ENCODE results near the gene KRTAP2-3.

Gene KRTAP2-3

GRCh38 chr17:41071606-41072360, 11.9 kb upstream of the KRTAP2-3 start:
- no peak overlapping the region for H2AFZ ChIP-seq (ENCODE audit: low read length)
- no peaks in the 10 kb centered on the region for H3K27me3 ChIP-seq (ENCODE audit: insufficient read depth, low read length)

DNA sequence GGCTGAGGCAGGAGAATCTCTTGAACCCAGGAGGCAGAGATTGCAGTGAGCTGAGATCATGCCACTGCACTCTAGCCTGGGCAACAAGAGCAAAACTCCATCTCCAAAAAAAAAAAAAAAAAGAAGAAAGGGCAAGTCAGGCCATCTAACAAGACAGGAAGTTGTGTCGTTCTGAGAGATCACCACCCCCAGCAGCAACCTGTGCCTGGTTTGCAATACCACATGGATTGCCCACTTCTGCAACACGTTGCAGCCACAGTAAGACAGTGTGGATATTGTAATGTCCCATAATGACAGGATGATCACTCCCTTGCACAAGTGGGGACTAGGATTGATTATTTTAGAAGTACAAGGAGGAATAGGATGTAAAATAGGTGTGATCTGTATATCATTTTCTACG, 9.1 kb upstream of the KRTAP2-3 start:
- Histone ChIP-seq H3K4me2 (ENCODE audit: low read length) (no peak overlapping the region), H3K27ac (ENCODE audit: low read depth, low read length, poor library complexity, severe bottlenecking) (no peak overlapping the region), H3K9me2 (ENCODE audit: low read depth, low read length) (no peaks in the 10 kb centered on the region), H4K20me1 (ENCODE audit: insufficient read depth, low read length) (no peaks in the 10 kb centered on the region), H3K79me2 (ENCODE audit: insufficient read depth, low read length) (no peaks in the 10 kb centered on the region), H3K36me3 (ENCODE audit: insufficient read depth, low read length) (no peaks in the 10 kb centered on the region), H3K4me3 (ENCODE audit: low read depth, low read length, poor library complexity, severe bottlenecking) (no peak overlapping the region), H3K9ac (ENCODE audit: low read length) (no peak overlapping the region), H2AFZ (ENCODE audit: low read length) (no peak overlapping the region), H3K9me3 (ENCODE audit: low read length) (no peaks in the 10 kb centered on the region), H3K27me3 (ENCODE audit: insufficient read depth, low read length) (no peaks in the 10 kb centered on the region), H3F3A (ENCODE audit: insufficient read depth, low read length) (no peaks in the 10 kb centered on the region), H3K4me1 (ENCODE audit: insufficient read depth, low read length, severe bottlenecking) (no peaks in the 10 kb centered on the region)
- TF ChIP-seq EZH2 (IDR thresholded peaks at IDR 0.05; ENCODE audit: borderline replicate concordance, low read length), result no peak
- TF ChIP-seq CTCF (IDR thresholded peaks at IDR 0.05; ENCODE audit: low read length), result no peak

More at GRCh38 chr17:41071606-41072360, 11.9 kb upstream of the KRTAP2-3 start:
- Histone ChIP-seq H3K9me2 (ENCODE audit: low read depth, low read length) (no peaks in the 10 kb centered on the region), H3K36me3 (ENCODE audit: insufficient read depth, low read length) (no peaks in the 10 kb centered on the region), H3F3A (ENCODE audit: insufficient read depth, low read length) (no peaks in the 10 kb centered on the region), H3K79me2 (ENCODE audit: insufficient read depth, low read length) (no peaks in the 10 kb centered on the region), H3K9me3 (ENCODE audit: low read length) (no peaks in the 10 kb centered on the region), H4K20me1 (ENCODE audit: insufficient read depth, low read length) (no peaks in the 10 kb centered on the region), H3K4me3 (ENCODE audit: low read depth, low read length, poor library complexity, severe bottlenecking) (no peak overlapping the region), H3K9ac (ENCODE audit: low read length) (no peak overlapping the region), H3K4me1 (ENCODE audit: insufficient read depth, low read length, severe bottlenecking) (no peaks in the 10 kb centered on the region), H3K4me2 (ENCODE audit: low read length) (no peak overlapping the region), H3K27ac (ENCODE audit: low read depth, low read length, poor library complexity, severe bottlenecking) (no peak overlapping the region)
- no peak for TF ChIP-seq EZH2 (IDR thresholded peaks at IDR 0.05; ENCODE audit: borderline replicate concordance, low read length)
- no peak for TF ChIP-seq CTCF (IDR thresholded peaks at IDR 0.05; ENCODE audit: low read length)

DNA sequence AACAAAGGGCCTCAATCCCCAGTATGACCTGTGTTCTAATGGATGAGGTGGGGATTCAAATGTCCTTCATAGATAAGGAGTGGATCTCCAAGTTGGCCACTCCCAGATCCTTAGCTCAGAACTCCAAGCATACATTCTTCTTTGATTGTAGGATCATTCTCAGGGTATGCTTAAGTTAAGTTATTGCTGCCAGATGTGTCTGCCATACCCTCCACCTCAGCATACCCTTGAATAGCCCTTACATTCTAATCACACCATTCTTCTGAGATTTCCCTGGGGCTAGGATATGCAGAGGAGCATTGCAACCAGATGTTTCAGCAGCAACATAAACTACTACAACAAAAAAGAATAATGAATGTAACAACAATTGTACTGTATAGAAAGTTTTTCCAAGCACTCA, 7.4 kb upstream of the KRTAP2-3 start:
- Histone ChIP-seq H3K9ac (ENCODE audit: low read length) (no peak overlapping the region), H3K9me2 (ENCODE audit: low read depth, low read length) (no peaks in the 10 kb centered on the region), H3K4me3 (ENCODE audit: low read depth, low read length, poor library complexity, severe bottlenecking) (no peak overlapping the region), H3K4me1 (ENCODE audit: insufficient read depth, low read length, severe bottlenecking) (no peaks in the 10 kb centered on the region), H3K9me3 (ENCODE audit: low read length) (no peaks in the 10 kb centered on the region), H3K36me3 (ENCODE audit: insufficient read depth, low read length) (no peaks in the 10 kb centered on the region), H2AFZ (ENCODE audit: low read length) (no peak overlapping the region), H3K27ac (ENCODE audit: low read depth, low read length, poor library complexity, severe bottlenecking) (no peak overlapping the region), H3K4me2 (ENCODE audit: low read length) (no peak overlapping the region), H3K27me3 (ENCODE audit: insufficient read depth, low read length) (no peaks in the 10 kb centered on the region), H3F3A (ENCODE audit: insufficient read depth, low read length) (no peaks in the 10 kb centered on the region), H4K20me1 (ENCODE audit: insufficient read depth, low read length) (no peaks in the 10 kb centered on the region), H3K79me2 (ENCODE audit: insufficient read depth, low read length) (no peaks in the 10 kb centered on the region)
- no peak for TF ChIP-seq CTCF (IDR thresholded peaks at IDR 0.05; ENCODE audit: low read length)
- TF ChIP-seq EZH2 (IDR thresholded peaks at IDR 0.05; ENCODE audit: borderline replicate concordance, low read length), result no peak
